HCT116 (cell line): ENCODE measurements around the gene AMBRA1. TPM values are rescaled to one million over a fixed set of nuclear protein-coding genes. Genes with fewer than 3 reads are reported as not detected.

Experiments
- ATAC-seq: fragments of 200-7000 bp; cut with Tn5 transposase; 2 replicates; pipeline ENCODE4 v1.9.1; 2020; ENCODE audit warnings: mild to moderate bottlenecking, moderate library complexity
- BruUV-seq: library from RNA; stranded (reverse); fragments of 400-500 nt; replicated peaks from 2 replicates; lab custom pipeline; 2021; lab: Mats Ljungman, UMichigan
- CTCF ChIA-PET: fragments of 300-600 bp; sonication (Branson Sonifier 250); formaldehyde crosslinking; loops from one replicate; lab custom pipeline; 2021; ENCODE audit warnings: antibody characterized with exemption; lab: Charles Lee
- POLR2A ChIA-PET: fragments of 300-600, 350-600 bp; sonication (Branson Sonifier 250); formaldehyde crosslinking; loops from one replicate; lab custom pipeline; 2021; ENCODE audit warnings: antibody characterized with exemption; lab: Charles Lee
- RAD21 ChIA-PET, 2 experiments: fragments of 300-600 bp; sonication (Branson Sonifier 250); formaldehyde crosslinking; loops; one replicate each; lab custom pipeline; 2023; ENCODE audit warnings: low total read pairs in 2 of 2; ENCODE audit not compliant: uncharacterized antibody in 2 of 2, unreplicated experiment in 2 of 2, low non-redundant PET in 1 of 2; lab: Charles Lee
- DNase-seq: peaks from one replicate; pipeline ENCODE4 v3.0.0-alpha.2; 2010; ENCODE audit warnings: low read depth, low spot score
- H2AFZ ChIP-seq: fragments of 200-600 bp; shearing (Covaris generic), sonication (generic); 2 replicates; pipeline ENCODE4 v1.6.1; 2017; ENCODE audit warnings: low read depth, mixed run types, mixed read lengths, antibody characterized with exemption, low read length; ENCODE audit not compliant: poor library complexity, severe bottlenecking
- H3K27ac ChIP-seq: 2 replicates; pipeline ENCODE4 v1.5.1; 2012; ENCODE audit warnings: low read depth, low read length
- H3K27me3 ChIP-seq: fragments of 200-600 bp; sonication (generic); 2 replicates; pipeline ENCODE4 v1.6.1; 2016; ENCODE audit warnings: mixed run types, low read length, mixed read lengths; ENCODE audit not compliant: insufficient read depth
- H3K36me3 ChIP-seq, 2 experiments: fragments of 200-500 bp in 1 of 2; fragments of 200-600 bp in 1 of 2; sonication (Bioruptor generic) in 1 of 2; sonication (generic) in 1 of 2; 2 replicates each; pipeline versions ENCODE4 v1.5.1 to v1.6.1; 2014 to 2016; ENCODE audit warnings: low read length in 2 of 2, inconsistent platforms in 1 of 2, mixed read lengths in 1 of 2, mixed run types in 1 of 2; ENCODE audit not compliant: insufficient read depth in 2 of 2, control insufficient read depth in 1 of 2
- H3K4me1 ChIP-seq, 2 experiments: fragments of 200-600 bp in 1 of 2; sonication (generic) in 1 of 2; 2 replicates each; pipeline versions ENCODE4 v1.5.1 to v1.6.1; 2012 to 2017; ENCODE audit warnings: low read length in 2 of 2, inconsistent platforms in 1 of 2, mild to moderate bottlenecking in 1 of 2, mixed read lengths in 1 of 2, mixed run types in 1 of 2, moderate library complexity in 1 of 2; ENCODE audit not compliant: insufficient read depth in 2 of 2, control insufficient read depth in 1 of 2
- H3K4me2 ChIP-seq: fragments of 200-600 bp; sonication (generic); 2 replicates; pipeline ENCODE4 v1.6.1; 2017; ENCODE audit warnings: mixed run types, low read length, mixed read lengths
- H3K4me3 ChIP-seq, 2 experiments: fragments of 200-600 bp in 1 of 2; sonication (generic) in 1 of 2; replicated peaks in 1 of 2; 2 replicates each; pipeline ENCODE4 v1.5.1; 2011 to 2016; ENCODE audit warnings: low read length in 2 of 2, control low read depth in 1 of 2, low read depth in 1 of 2, mild to moderate bottlenecking in 1 of 2, mixed read lengths in 1 of 2, mixed run types in 1 of 2
- H3K79me2 ChIP-seq: fragments of 200-600 bp; sonication (generic); 2 replicates; pipeline ENCODE4 v1.6.1; 2017; ENCODE audit warnings: mild to moderate bottlenecking, mixed run types, low read length, moderate library complexity, mixed read lengths; ENCODE audit not compliant: insufficient read depth
- H3K9ac ChIP-seq: fragments of 200-600 bp; sonication (generic); 2 replicates; pipeline ENCODE4 v1.6.1; 2016; ENCODE audit warnings: low read length, mixed read lengths
- H3K9me2 ChIP-seq: fragments of 200-600 bp; sonication (generic), shearing (Covaris generic); 2 replicates; pipeline ENCODE4 v1.6.1; 2017; ENCODE audit warnings: mixed run types, mild to moderate bottlenecking, moderate library complexity; ENCODE audit not compliant: insufficient read depth
- H3K9me3 ChIP-seq, 2 experiments: fragments of 200-500 bp in 1 of 2; fragments of 200-600 bp in 1 of 2; sonication (Bioruptor generic) in 1 of 2; sonication (generic) in 1 of 2; 2 replicates each; pipeline ENCODE4 v1.6.1; 2014 to 2017; ENCODE audit warnings: low read length in 2 of 2, mixed read lengths in 2 of 2, inconsistent platforms in 1 of 2, low read depth in 1 of 2, mild to moderate bottlenecking in 1 of 2, mixed run types in 1 of 2, moderate library complexity in 1 of 2; ENCODE audit not compliant: control insufficient read depth in 1 of 2, insufficient read depth in 1 of 2
- H4K20me1 ChIP-seq: fragments of 200-600 bp; sonication (generic), shearing (Covaris generic); 2 replicates; pipeline ENCODE4 v1.6.1; 2017; ENCODE audit warnings: mixed run types, mild to moderate bottlenecking, moderate library complexity; ENCODE audit not compliant: insufficient read depth
- CBX3 ChIP-seq: IDR thresholded peaks from 2 replicates; pipeline ENCODE4 v1.6.1; 2012; ENCODE audit warnings: low read depth
- ELF1 ChIP-seq: IDR thresholded peaks from 2 replicates; pipeline ENCODE4 v1.6.1; 2012; ENCODE audit warnings: low read depth, borderline replicate concordance
- EZH2phosphoT487 ChIP-seq: fragments of 200-600 bp; IDR thresholded peaks from 2 replicates; pipeline ENCODE4 v1.6.1; 2018; ENCODE audit warnings: antibody characterized with exemption, borderline replicate concordance
- JUND ChIP-seq: IDR thresholded peaks from 2 replicates; pipeline ENCODE4 v1.6.1; 2012
- POLR2AphosphoS5 ChIP-seq: IDR thresholded peaks from 2 replicates; pipeline ENCODE4 v1.6.1; 2011; ENCODE audit warnings: mild to moderate bottlenecking, low read depth, low read length, moderate library complexity
- RAD21 ChIP-seq: IDR thresholded peaks from 2 replicates; pipeline ENCODE4 v1.6.1; 2012; ENCODE audit warnings: low read depth, mild to moderate bottlenecking
- SIN3A ChIP-seq: IDR thresholded peaks from 2 replicates; pipeline ENCODE4 v1.6.1; 2012; ENCODE audit warnings: low read depth
- TCF7L2 ChIP-seq: IDR thresholded peaks from 2 replicates; pipeline ENCODE4 v1.7.0; 2011; ENCODE audit warnings: borderline replicate concordance, inconsistent platforms; ENCODE audit not compliant: insufficient read depth, insufficient read length; ENCODE audit errors: extremely low read depth
- intact Hi-C: fragments of 100-400 bp; cut with micrococcal nuclease; formaldehyde crosslinking; loops from 2 replicates; pipeline ENCODE4 v1.10.0; 2022
- total RNA-seq: library from RNA; stranded (reverse); gene quantifications from one replicate; pipeline ENCODE4 v1.2.1, GENCODE V29; 2021; ENCODE audit not compliant: unreplicated experiment
- TF ChIP-seq, protein P1 (sequence below): IDR thresholded peaks from 2 replicates; pipeline ENCODE4 v1.6.1; 2011; ENCODE audit warnings: mild to moderate bottlenecking, low read length, moderate library complexity; ENCODE audit not compliant: insufficient replicate concordance; ENCODE audit errors: extremely low read depth

The AMBRA1 gene
- total RNA-seq, 1 experiment from 2014 or later, result 22.7 TPM

DNA sequence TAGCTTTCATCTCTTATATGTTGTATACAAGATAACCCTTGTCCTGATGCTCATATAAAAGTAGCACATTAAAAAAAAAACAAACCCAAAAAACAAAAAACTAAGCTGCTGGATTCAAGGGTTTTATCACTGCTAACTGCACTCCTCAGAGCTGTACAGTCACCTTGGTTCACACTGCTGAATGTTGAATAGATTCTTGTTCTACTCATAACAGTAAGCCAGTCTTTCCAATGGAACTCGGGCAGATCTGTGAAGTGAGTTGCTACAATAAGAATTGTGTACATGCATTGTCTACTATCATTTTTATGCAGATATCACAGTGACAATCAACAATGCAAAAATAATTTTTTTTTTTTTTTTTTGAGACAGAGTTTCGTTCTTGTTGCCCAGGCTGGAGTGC, 18.5 kb upstream of the AMBRA1 start (continued):
- TF ChIP-seq, protein P1, sequence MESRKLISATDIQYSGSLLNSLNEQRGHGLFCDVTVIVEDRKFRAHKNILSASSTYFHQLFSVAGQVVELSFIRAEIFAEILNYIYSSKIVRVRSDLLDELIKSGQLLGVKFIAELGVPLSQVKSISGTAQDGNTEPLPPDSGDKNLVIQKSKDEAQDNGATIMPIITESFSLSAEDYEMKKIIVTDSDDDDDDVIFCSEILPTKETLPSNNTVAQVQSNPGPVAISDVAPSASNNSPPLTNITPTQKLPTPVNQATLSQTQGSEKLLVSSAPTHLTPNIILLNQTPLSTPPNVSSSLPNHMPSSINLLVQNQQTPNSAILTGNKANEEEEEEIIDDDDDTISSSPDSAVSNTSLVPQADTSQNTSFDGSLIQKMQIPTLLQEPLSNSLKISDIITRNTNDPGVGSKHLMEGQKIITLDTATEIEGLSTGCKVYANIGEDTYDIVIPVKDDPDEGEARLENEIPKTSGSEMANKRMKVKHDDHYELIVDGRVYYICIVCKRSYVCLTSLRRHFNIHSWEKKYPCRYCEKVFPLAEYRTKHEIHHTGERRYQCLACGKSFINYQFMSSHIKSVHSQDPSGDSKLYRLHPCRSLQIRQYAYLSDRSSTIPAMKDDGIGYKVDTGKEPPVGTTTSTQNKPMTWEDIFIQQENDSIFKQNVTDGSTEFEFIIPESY, result no peak
- TF ChIP-seq RAD21, result no peak
- no peak for TF ChIP-seq SIN3A
- no peak for TF ChIP-seq TCF7L2
- TF ChIP-seq ELF1, result no peak
- TF ChIP-seq POLR2AphosphoS5, result no peak

DNA sequence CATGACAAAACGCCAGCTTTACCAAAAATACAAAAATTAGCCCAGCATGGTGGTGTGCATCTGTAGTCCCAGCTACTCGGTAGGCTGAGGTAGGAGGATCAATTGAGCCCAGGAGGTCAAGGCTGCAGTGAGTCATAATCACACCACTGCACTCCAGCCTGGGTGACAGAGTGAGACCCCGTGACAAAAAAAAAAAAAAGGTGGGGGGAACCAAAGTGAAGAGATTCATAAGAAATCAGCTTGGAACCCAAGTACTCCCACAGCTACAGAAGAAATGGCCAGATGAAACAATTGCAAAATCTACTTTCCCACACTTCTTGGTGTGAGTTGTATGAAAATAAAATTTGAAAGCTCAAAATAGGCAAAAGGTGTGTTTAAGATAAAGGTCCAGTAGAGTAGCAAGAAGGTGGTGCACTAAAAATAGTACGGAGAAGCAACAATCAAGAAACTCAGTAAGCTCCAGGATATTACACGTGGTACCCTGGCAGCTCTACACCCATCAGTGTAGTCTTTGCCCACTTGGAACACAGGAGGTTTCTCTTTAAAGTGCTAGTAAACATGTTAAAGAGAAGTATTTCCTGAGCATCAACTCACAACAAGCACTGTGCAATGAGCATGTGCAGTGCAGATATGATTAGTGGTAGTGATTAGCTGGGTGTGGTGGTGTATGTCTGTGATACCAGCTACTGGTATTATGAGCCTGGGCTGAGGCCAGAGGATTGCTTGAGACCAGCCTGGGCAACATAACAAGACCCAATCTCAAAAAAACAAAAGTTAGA, 17.9 kb upstream of the AMBRA1 start:
- Histone ChIP-seq H3K9me2 (no peaks in the 10 kb centered on the region), H3K27ac (no peak overlapping the region), H3K36me3 (no peaks in the 10 kb centered on the region), H3K27me3 (no peaks in the 10 kb centered on the region), H3K4me2 (no peak overlapping the region), H3K4me3 (no peak overlapping the region), H3K9me3 (no peaks in the 10 kb centered on the region), H4K20me1 (no peaks in the 10 kb centered on the region), H3K79me2 (no peaks in the 10 kb centered on the region), H3K4me1 (peaks cover 7 to 13% of the 10 kb centered on the region in 2 experiments), H2AFZ (no peak overlapping the region), H3K9ac (no peak overlapping the region)
- TF ChIP-seq EZH2phosphoT487 (no peak), JUND (no peak), CBX3 (no peak)
- BruUV-seq, result no TSS peak
- ChIA-PET POLR2A (no interaction called here), RAD21 (interaction anchor here in 1 of 2 experiments (0.7 kb wide), 1 partner anchor 253 kb away, joined by 4 read pairs; no protein-coding TSS in a partner anchor), CTCF (interaction anchor here (1.0 kb wide), 1 partner anchor 82 kb away, joined by 3 read pairs; no protein-coding TSS in a partner anchor)
- DNase-seq (no peak), ATAC-seq (no peak)
- intact Hi-C loops, result loop anchor here (10.0 kb wide), 1 partner anchor 227 kb away; the partner anchor contains the start of gene MDK
